Lower lobe of right lung (tissue), 2 donors: Measurements from ENCODE around the gene CDC42. TPM values are rescaled to one million over a fixed set of nuclear protein-coding genes. Genes with fewer than 3 reads are reported as not detected.
A peak's percentile ranks its signal among the peaks of the same experiment; 100 is the strongest.

Experiments used
- ATAC-seq, 2 donors: fragments of 200-7000 bp; cut with Tn5 transposase; one replicate each; pipeline ENCODE4 v1.9.1; 2020 to 2022; ENCODE audit warnings: mild to moderate bottlenecking in 2 of 2, moderate library complexity in 2 of 2
- DNase-seq: peaks from one replicate; pipeline ENCODE4 v3.0.0-alpha.2; 2020
- H3K27ac ChIP-seq: fragments of 200-600 bp; one replicate; pipeline ENCODE4 v1.8.0; 2022
- H3K27me3 ChIP-seq: fragments of 200-600 bp; one replicate; pipeline ENCODE4 v1.8.0; 2022; ENCODE audit warnings: low read depth
- H3K36me3 ChIP-seq: fragments of 200-600 bp; one replicate; pipeline ENCODE4 v1.8.0; 2022; ENCODE audit warnings: mild to moderate bottlenecking
- H3K4me1 ChIP-seq: fragments of 200-600 bp; one replicate; pipeline ENCODE4 v1.8.0; 2022
- H3K4me3 ChIP-seq: fragments of 200-600 bp; one replicate; pipeline ENCODE4 v1.8.0; 2022; ENCODE audit warnings: mild to moderate bottlenecking
- H3K9me3 ChIP-seq: fragments of 200-600 bp; one replicate; pipeline ENCODE4 v1.8.0; 2022
- intact Hi-C: fragments of 100-400 bp; cut with DNase I; formaldehyde crosslinking; loops from one replicate; pipeline ENCODE4 v1.11.0; 2022
- total RNA-seq: library from RNA; stranded (reverse); fragmentation: NEBNext Ultra II Directional; extraction: Animal tissue kit (Norgen Biotek cat#: 25700); gene quantifications from one replicate; pipeline ENCODE4 v1.2.1, GENCODE V29; 2021
- TF ChIP-seq, protein P1 (sequence below): fragments of 200-600 bp; IDR thresholded peaks from one replicate; pipeline ENCODE4 v1.8.0; 2022; ENCODE audit warnings: antibody characterized with exemption, mild to moderate bottlenecking
- donor health status: DM: no; HTN: yes; CAD: no; lungs with severe emphysema.

CDC42 gene
- total RNA-seq, 1 donor from 2014 or later: 255 TPM

DNA sequence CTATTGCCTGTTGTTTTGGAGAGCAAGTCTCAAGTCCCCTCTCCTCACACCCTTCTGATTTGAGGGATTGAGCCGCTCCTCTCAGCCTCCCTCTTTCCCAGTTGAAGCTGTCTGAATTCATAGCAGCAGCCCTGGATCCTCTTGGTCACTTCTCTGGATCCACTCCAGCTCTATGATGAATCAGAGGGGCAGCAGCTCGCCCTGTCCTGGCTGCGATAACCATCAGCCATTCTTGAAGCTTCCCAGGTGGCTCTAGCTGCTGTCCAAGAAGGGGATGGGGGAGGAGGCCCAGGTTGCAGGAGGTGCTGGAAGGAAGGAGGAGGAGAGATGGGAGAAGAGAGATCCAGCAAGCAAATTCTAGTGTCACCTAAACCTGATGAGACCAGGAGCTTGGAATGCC is 59.1 kb downstream of the CDC42 start:
- Histone ChIP-seq H3K27me3 (no peaks in the 10 kb centered on the region), H3K36me3 (peaks cover 56% of the 10 kb centered on the region), H3K9me3 (no peaks in the 10 kb centered on the region), H3K27ac (no peak overlapping the region), H3K4me3 (no peak overlapping the region), H3K4me1 (peaks cover 29% of the 10 kb centered on the region)
- ATAC-seq (no peak), DNase-seq (no peak)
- TF ChIP-seq, protein P1, sequence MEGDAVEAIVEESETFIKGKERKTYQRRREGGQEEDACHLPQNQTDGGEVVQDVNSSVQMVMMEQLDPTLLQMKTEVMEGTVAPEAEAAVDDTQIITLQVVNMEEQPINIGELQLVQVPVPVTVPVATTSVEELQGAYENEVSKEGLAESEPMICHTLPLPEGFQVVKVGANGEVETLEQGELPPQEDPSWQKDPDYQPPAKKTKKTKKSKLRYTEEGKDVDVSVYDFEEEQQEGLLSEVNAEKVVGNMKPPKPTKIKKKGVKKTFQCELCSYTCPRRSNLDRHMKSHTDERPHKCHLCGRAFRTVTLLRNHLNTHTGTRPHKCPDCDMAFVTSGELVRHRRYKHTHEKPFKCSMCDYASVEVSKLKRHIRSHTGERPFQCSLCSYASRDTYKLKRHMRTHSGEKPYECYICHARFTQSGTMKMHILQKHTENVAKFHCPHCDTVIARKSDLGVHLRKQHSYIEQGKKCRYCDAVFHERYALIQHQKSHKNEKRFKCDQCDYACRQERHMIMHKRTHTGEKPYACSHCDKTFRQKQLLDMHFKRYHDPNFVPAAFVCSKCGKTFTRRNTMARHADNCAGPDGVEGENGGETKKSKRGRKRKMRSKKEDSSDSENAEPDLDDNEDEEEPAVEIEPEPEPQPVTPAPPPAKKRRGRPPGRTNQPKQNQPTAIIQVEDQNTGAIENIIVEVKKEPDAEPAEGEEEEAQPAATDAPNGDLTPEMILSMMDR: no peak
- intact Hi-C loops: no loop called here

DNA sequence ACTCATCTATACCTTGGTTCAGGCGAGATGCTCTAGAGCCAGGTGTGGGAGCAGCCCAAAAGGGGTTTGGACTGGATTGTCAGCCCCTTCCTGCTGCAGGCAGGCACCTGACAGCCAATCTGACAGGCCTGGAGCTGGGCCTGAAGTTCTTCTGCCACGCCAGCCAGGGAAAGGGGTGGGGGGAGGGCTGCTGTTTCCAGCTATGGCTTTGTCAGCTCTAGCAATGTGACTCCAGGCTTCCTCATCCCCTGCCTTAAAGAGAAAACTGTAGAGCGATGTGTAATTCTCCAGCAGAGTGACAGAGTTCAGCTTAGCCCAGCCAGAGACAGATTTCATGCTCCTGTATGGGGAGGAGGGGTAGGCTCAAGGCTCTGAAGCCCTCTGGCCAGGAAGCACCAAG is 60.0 kb downstream of the CDC42 start:
- intact Hi-C loops: no loop called here

DNA sequence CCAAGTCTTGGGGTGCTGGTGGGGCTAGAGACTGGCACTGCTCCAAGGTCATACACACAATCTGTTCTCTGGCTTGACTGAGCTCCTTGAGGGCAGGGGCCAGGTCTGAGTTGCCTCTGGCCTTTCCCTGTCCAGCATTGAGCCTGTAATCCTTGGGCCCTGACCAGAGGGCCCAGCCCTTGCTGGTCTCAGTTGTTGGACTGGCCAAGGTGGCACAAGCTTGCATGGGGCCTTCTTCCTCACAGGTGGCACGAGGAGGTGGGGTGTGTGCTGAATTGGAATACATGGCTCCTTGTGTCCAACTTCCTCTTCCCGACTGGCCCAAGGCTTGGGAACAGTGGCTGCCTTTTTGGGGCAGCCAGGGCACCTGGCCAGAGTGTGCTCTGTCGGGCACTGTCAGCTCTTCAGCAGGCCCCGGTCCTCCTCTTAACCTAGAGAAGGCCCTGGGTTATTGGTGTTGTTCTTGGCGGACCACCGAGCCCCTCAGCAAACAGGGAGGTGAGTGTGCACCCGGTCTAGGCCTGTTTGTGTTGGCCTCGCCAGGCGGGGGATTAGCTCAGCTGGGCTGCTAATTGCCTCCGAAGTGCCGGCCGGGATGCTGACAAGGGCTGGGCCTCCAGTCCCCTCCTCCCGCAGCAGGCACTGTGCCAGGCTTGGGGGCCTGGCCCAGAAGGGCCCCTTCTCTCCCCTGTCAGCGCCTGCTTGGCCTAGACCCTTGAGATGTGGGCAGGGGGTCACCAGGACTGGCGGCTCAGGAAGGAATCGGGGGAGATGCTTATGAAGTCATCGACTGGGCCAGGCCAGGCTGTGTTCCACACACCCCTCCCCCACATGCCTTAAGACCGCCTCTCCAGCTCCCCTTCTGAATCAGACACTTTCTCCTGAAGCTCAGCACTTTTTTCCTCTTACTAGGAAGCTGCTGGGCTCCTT is 61.8 kb downstream of the CDC42 start:
- no peak overlapping the region for H3K27ac ChIP-seq

More for the DNA sequence above, 60.0 kb downstream of the CDC42 start:
- TF ChIP-seq, protein P1: no peak
- Histone ChIP-seq H3K9me3 (no peaks in the 10 kb centered on the region), H3K27me3 (no peaks in the 10 kb centered on the region), H3K27ac (no peak overlapping the region), H3K4me3 (no peak overlapping the region), H3K36me3 (peaks cover 50% of the 10 kb centered on the region), H3K4me1 (peaks cover 35% of the 10 kb centered on the region)
- DNase-seq: no peak
- ATAC-seq: no peak

GRCh38 chr1:22115286-22115685 is 62.8 kb downstream of the CDC42 start:
- H3K4me1 ChIP-seq: peaks cover 35% of the 10 kb centered on the region
- TF ChIP-seq, protein P1: no peak
- H3K36me3 ChIP-seq: peaks cover 35% of the 10 kb centered on the region
- no peak for DNase-seq
- H3K4me3 ChIP-seq: no peak overlapping the region
- H3K27me3 ChIP-seq: no peaks in the 10 kb centered on the region
- ATAC-seq: no peak
- H3K9me3 ChIP-seq: no peaks in the 10 kb centered on the region
- H3K27ac ChIP-seq: no peak overlapping the region
- intact Hi-C loops: no loop called here

More for the DNA sequence above, 61.8 kb downstream of the CDC42 start:
- ATAC-seq (peak in 1 of 2 donors; percentile 3), DNase-seq (no peak)
- Histone ChIP-seq H3K9me3 (no peaks in the 10 kb centered on the region), H3K4me3 (no peak overlapping the region), H3K27me3 (no peaks in the 10 kb centered on the region), H3K36me3 (peaks cover 34% of the 10 kb centered on the region), H3K4me1 (peaks cover 35% of the 10 kb centered on the region)
- intact Hi-C loops: no loop called here
- TF ChIP-seq, protein P1: no peak

DNA sequence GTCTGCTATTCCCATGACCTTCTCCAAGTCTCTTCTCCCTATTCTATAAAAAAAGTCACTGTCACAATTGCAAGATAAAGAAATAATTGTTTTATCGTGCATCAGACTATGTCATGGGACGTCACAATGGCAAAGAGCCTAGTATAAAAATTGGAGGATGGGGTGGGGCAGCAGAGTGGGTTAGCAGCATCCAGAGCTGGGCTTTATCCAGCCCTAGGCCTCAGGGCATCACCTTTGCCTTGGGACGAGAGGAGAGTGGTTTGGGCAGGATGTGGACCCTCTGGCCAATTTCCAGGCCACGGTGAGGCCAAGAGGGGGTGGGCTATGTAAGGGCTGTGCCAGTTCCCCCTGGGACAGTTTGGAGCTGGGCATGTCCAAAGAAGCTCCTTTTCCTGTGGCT is 64.7 kb downstream of the CDC42 start:
- TF ChIP-seq, protein P1: no peak
- H3K36me3 ChIP-seq: peaks cover 25% of the 10 kb centered on the region
- ATAC-seq (no peak), DNase-seq (no peak)
- no peaks in the 10 kb centered on the region for H3K9me3 ChIP-seq
- intact Hi-C loops: no loop called here
- H3K4me3 ChIP-seq: no peak overlapping the region
- no peak overlapping the region for H3K27ac ChIP-seq
- no peaks in the 10 kb centered on the region for H3K27me3 ChIP-seq
- peaks cover 26% of the 10 kb centered on the region for H3K4me1 ChIP-seq
